ENCODE measurements around the gene CCDC60.

Gene CCDC60

GRCh38 chr12:119312904-119313303 is 21.6 kb upstream of the CCDC60 start:
- no peak overlapping the region for H3K4me3 ChIP-seq (replicated peaks in 1 of 2; ENCODE audit: low read depth in 2 of 2, low read length in 2 of 2)
- TF ChIP-seq CTCF (IDR thresholded peaks at IDR 0.05; ENCODE audit: low read depth, low read length): no peak
- DNase-seq (ENCODE audit: low read depth in 2 of 2): no peak

GRCh38 chr12:119314290-119314689 is 20.2 kb upstream of the CCDC60 start:
- no peak for TF ChIP-seq CTCF (IDR thresholded peaks at IDR 0.05; ENCODE audit: low read depth, low read length)
- H3K4me3 ChIP-seq (replicated peaks in 1 of 2; ENCODE audit: low read depth in 2 of 2, low read length in 2 of 2): no peak overlapping the region
- no peak for DNase-seq (ENCODE audit: low read depth in 2 of 2)

- H3K4me3 ChIP-seq (replicated peaks in 1 of 2; ENCODE audit: low read depth in 2 of 2, low read length in 2 of 2): no peak overlapping the region
- DNase-seq (ENCODE audit: low read depth in 2 of 2): no peak
- TF ChIP-seq CTCF (IDR thresholded peaks at IDR 0.05; ENCODE audit: low read depth, low read length): no peak
Observed at GRCh38 chr12:119319638-119320037, 14.9 kb upstream of the CCDC60 start.

- no peak for TF ChIP-seq CTCF (IDR thresholded peaks at IDR 0.05; ENCODE audit: low read depth, low read length)
- DNase-seq (ENCODE audit: low read depth in 2 of 2): no peak
- H3K4me3 ChIP-seq (replicated peaks in 1 of 2; ENCODE audit: low read depth in 2 of 2, low read length in 2 of 2): no peak overlapping the region
Observed at GRCh38 chr12:119320678-119321077, 13.9 kb upstream of the CCDC60 start.

GRCh38 chr12:119322301-119322723 is 12.2 kb upstream of the CCDC60 start:
- no peak for TF ChIP-seq CTCF (IDR thresholded peaks at IDR 0.05; ENCODE audit: low read depth, low read length)
- DNase-seq (ENCODE audit: low read depth in 2 of 2): no peak
- no peak overlapping the region for H3K4me3 ChIP-seq (replicated peaks in 1 of 2; ENCODE audit: low read depth in 2 of 2, low read length in 2 of 2)

- DNase-seq (ENCODE audit: low read depth in 2 of 2): no peak
- H3K4me3 ChIP-seq (replicated peaks in 1 of 2; ENCODE audit: low read depth in 2 of 2, low read length in 2 of 2): no peak overlapping the region
- no peak for TF ChIP-seq CTCF (IDR thresholded peaks at IDR 0.05; ENCODE audit: low read depth, low read length)
Observed at GRCh38 chr12:119325813-119326212, 8.7 kb upstream of the CCDC60 start.

- DNase-seq (ENCODE audit: low read depth in 2 of 2): no peak
- TF ChIP-seq CTCF (IDR thresholded peaks at IDR 0.05; ENCODE audit: low read depth, low read length): no peak
- H3K4me3 ChIP-seq (replicated peaks in 1 of 2; ENCODE audit: low read depth in 2 of 2, low read length in 2 of 2): no peak overlapping the region
Observed at GRCh38 chr12:119326341-119326740, 8.2 kb upstream of the CCDC60 start.

Measured in cardiac fibroblast (primary cell).